GM12878 (cell line): ENCODE measurements around the gene AMDHD2.
"Not testable (repeated sequence)": the region's sequence is repeated elsewhere in the genome, so short reads cannot be mapped to it uniquely, and the experiment has no call there.

Source experiments
- CEBPB ChIP-seq, 2 experiments: fragments of 150-350 bp in 1 of 2; IDR thresholded peaks; 2 replicates each; pipeline ENCODE4 v1.6.1; 2012 to 2014; ENCODE audit warnings: low read depth in 2 of 2, low read length in 2 of 2, borderline replicate concordance in 1 of 2, inconsistent platforms in 1 of 2
- CTCF ChIP-seq, 3 experiments: IDR thresholded peaks in 2 of 3; conservative IDR thresholded peaks in 1 of 3; 2 replicates each; pipeline ENCODE4 v1.5.1; 2011; ENCODE audit warnings: low read depth in 3 of 3, low read length in 3 of 3, mild to moderate bottlenecking in 3 of 3, control low read depth in 2 of 3, moderate library complexity in 2 of 3, inconsistent platforms in 1 of 3, mixed read lengths in 1 of 3; ENCODE audit not compliant: control insufficient read depth in 2 of 3, insufficient read depth in 1 of 3; ENCODE audit errors: extremely low read depth in 1 of 3
- EZH2 ChIP-seq: IDR thresholded peaks from 2 replicates; pipeline ENCODE4 v1.6.1; 2012; ENCODE audit warnings: low read depth, mild to moderate bottlenecking, control low read depth, inconsistent platforms, low read length, borderline replicate concordance; ENCODE audit not compliant: control insufficient read depth
- MYC ChIP-seq: IDR thresholded peaks from 2 replicates; pipeline ENCODE4 v1.6.1; 2011; ENCODE audit warnings: mild to moderate bottlenecking, low read length, moderate library complexity, inconsistent platforms; ENCODE audit not compliant: insufficient read depth, insufficient replicate concordance, insufficient read length, severe bottlenecking
- POLR2AphosphoS5 ChIP-seq: IDR thresholded peaks from 2 replicates; pipeline ENCODE4 v1.6.1; 2011; ENCODE audit warnings: mild to moderate bottlenecking, low read length, inconsistent platforms
- SMC3 ChIP-seq: IDR thresholded peaks from 2 replicates; pipeline ENCODE4 v1.6.1; 2011; ENCODE audit warnings: low read length, improper control_type of control experiment, borderline replicate concordance
- ZNF622 ChIP-seq: fragments of 450-650 bp; IDR thresholded peaks from 2 replicates; pipeline ENCODE4 v1.6.1; 2017; ENCODE audit warnings: mild to moderate bottlenecking, inconsistent platforms
- ZZZ3 ChIP-seq: IDR thresholded peaks from 2 replicates; pipeline ENCODE4 v1.6.1; 2011; ENCODE audit warnings: low read depth; ENCODE audit not compliant: control insufficient read depth, insufficient read length
- TF ChIP-seq, protein P1 (sequence below): fragments of 450-650 bp; IDR thresholded peaks from 2 replicates; pipeline ENCODE4 v1.6.1; 2017; ENCODE audit warnings: mild to moderate bottlenecking

DNA sequence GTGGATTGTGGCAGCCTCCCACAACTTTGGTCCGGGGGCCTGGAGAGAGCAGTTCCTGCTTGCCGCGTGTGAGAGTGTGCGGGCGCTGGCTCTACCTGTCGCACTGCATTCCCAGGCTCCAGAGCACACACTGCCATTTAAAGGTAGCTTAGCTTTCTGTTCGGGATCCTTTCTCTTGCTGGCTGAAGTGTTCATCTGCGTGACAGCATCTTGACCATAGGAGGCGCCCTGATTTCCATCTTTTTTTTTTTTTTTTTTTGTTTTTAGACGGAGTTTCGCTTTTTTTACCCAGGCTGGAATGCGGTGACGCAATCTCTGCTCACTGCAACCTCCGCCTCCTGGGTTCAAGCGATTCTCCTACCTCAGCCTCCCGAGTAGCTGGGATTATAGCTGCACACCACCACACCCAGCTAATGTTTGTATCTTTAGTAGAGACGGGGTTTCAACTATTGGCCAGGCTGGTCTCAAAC lies 31.3 kb downstream of the AMDHD2 start:
- not testable (repeated sequence) for TF ChIP-seq CEBPB (IDR thresholded peaks at IDR 0.05; ENCODE audit: borderline replicate concordance in 1 of 2, low read depth in 2 of 2, low read length in 2 of 2); ZNF622; SMC3; POLR2AphosphoS5; CTCF (IDR thresholded peaks at IDR 0.05 in 2 of 3, conservative IDR thresholded peaks at IDR 0.05 in 1 of 3; ENCODE audit: control insufficient read depth in 2 of 3, extremely low read depth in 1 of 3, insufficient read depth in 1 of 3, low read depth in 3 of 3, low read length in 3 of 3); ZZZ3; MYC; EZH2
- TF ChIP-seq, protein P1, sequence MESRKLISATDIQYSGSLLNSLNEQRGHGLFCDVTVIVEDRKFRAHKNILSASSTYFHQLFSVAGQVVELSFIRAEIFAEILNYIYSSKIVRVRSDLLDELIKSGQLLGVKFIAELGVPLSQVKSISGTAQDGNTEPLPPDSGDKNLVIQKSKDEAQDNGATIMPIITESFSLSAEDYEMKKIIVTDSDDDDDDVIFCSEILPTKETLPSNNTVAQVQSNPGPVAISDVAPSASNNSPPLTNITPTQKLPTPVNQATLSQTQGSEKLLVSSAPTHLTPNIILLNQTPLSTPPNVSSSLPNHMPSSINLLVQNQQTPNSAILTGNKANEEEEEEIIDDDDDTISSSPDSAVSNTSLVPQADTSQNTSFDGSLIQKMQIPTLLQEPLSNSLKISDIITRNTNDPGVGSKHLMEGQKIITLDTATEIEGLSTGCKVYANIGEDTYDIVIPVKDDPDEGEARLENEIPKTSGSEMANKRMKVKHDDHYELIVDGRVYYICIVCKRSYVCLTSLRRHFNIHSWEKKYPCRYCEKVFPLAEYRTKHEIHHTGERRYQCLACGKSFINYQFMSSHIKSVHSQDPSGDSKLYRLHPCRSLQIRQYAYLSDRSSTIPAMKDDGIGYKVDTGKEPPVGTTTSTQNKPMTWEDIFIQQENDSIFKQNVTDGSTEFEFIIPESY, result not testable (repeated sequence)
